Activated B cell treated with CpG ODN at 0.5 μM for 24 hours (primary cell): ENCODE results near the gene LRCH2. TPM values are rescaled to one million over a fixed set of nuclear protein-coding genes. Genes with fewer than 3 reads are reported as not detected.

ENCODE experiments used
- ATAC-seq: fragments of 200-7000 bp; cut with Tn5 transposase; one replicate; pipeline ENCODE4 v1.10.0; 2021; ENCODE audit warnings: low read depth, mild to moderate bottlenecking, moderate library complexity
- CTCF ChIA-PET: fragments of 350-600 bp; sonication (Branson Sonifier 250); formaldehyde crosslinking; loops from one replicate; lab custom pipeline; 2021; ENCODE audit warnings: antibody characterized with exemption; lab: Charles Lee
- POLR2A ChIA-PET: fragments of 350-600 bp; sonication (Branson Sonifier 250); formaldehyde crosslinking; loops from one replicate; lab custom pipeline; 2021; ENCODE audit warnings: antibody characterized with exemption; lab: Charles Lee
- DNase-seq: peaks from one replicate; pipeline ENCODE4 v3.0.0; 2022
- H3K27ac Mint-ChIP-seq: one replicate; pipeline ENCODE4 v1.8.0; 2020; ENCODE audit warnings: mixed read lengths
- H3K27me3 Mint-ChIP-seq: one replicate; pipeline ENCODE4 v1.8.0; 2021; ENCODE audit warnings: mixed read lengths
- H3K36me3 Mint-ChIP-seq: one replicate; pipeline ENCODE4 v1.8.0; 2021; ENCODE audit warnings: low read depth, mixed read lengths
- H3K4me1 Mint-ChIP-seq: one replicate; pipeline ENCODE4 v1.8.0; 2021; ENCODE audit warnings: mixed read lengths
- H3K4me3 Mint-ChIP-seq: one replicate; pipeline ENCODE4 v1.8.0; 2020; ENCODE audit warnings: mild to moderate bottlenecking, mixed read lengths
- H3K9me3 Mint-ChIP-seq: one replicate; pipeline ENCODE4 v1.8.0; 2020; ENCODE audit warnings: mixed read lengths
- CTCF ChIP-seq: fragments of 200-600 bp; IDR thresholded peaks from one replicate; pipeline ENCODE4 v1.8.0; 2022; ENCODE audit warnings: antibody characterized with exemption, mild to moderate bottlenecking
- intact Hi-C: fragments of 100-400 bp; cut with micrococcal nuclease; formaldehyde crosslinking; loops from one replicate; pipeline ENCODE4 v1.15.1; 2024
- total RNA-seq: library from RNA; stranded (reverse); gene quantifications from 2 replicates; pipeline ENCODE4 v1.2.3, GENCODE V29; 2022

Gene LRCH2
- total RNA-seq, result not detected in 2 replicates

DNA sequence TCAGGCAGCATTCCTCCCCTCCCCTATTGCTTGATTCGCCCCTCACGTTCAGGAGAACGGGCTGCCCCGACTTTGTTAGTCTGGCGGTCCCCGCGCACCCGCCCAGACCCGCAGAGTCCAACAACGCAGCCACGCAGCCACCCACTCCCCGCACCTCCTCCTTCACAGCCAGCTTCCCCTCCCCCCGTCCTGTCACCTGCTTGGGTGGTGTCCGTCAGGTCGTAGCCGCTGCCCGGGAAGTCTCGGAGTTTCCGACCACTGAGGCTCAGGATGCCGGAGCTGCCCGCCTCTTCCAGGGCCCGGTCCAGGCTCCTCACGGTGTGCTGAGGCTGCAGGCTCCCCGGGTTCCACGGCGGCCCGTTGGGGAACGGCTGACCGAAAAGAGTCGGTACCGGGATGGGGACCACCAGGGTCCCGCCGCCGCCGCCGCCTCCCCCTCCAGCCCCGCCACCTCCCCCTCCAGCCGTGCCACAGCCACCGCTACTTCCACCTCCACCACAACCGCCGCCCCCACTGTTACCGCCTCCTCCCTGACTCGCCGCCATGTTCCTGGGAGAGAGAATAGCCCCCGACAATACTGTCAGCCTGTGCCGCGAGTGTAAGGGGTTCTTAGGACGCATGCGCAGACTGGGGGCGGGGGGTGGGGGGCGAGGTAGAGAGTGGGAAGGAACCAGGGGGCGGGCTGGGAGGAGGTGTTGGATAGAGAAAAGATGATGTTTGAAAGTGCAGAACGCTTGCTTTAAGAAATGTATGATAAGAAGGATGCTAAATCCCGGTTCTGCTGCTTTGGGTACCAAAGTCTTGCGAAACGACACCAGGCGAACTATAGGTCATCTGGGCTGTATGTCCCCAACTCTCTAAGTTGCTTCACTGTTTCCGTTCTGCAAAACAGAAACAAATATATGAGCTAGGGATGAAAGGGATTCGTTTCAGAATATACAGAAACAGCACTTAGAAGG lies at the start of gene LRCH2:
TSS of gene LRCH2 (minus strand) at position 600 of the 959 bp plus-strand sequence. CDS start at position 545, 55 bp downstream.
- Mint-ChIP-seq H3K4me1 (peaks cover 6% of the 10 kb centered on the region), H3K27me3 (peaks cover 7% of the 10 kb centered on the region), H3K27ac (no peak within 1 kb of the TSS), H3K9me3 (no peaks in the 10 kb centered on the region), H3K4me3 (no peak within 1 kb of the TSS), H3K36me3 (no peaks in the 10 kb centered on the region)
- DNase-seq (no peak), ATAC-seq (no peak)
- intact Hi-C loops, result no loop called here
- ChIA-PET POLR2A (no interaction called here), CTCF (no interaction called here)
- TF ChIP-seq CTCF, result no peak

GRCh38 chrX:115269051-115269683 lies 35.3 kb upstream of the LRCH2 start:
- Mint-ChIP-seq H3K4me1 (no peaks in the 10 kb centered on the region), H3K27ac (no peak overlapping the region), H3K36me3 (no peaks in the 10 kb centered on the region), H3K4me3 (no peak overlapping the region), H3K9me3 (no peaks in the 10 kb centered on the region), H3K27me3 (no peaks in the 10 kb centered on the region)
- POLR2A ChIA-PET, result no interaction called here
- DNase-seq, result no peak
- CTCF ChIA-PET, result no interaction called here
- no peak for TF ChIP-seq CTCF
- intact Hi-C loops, result no loop called here
- ATAC-seq, result no peak

DNA sequence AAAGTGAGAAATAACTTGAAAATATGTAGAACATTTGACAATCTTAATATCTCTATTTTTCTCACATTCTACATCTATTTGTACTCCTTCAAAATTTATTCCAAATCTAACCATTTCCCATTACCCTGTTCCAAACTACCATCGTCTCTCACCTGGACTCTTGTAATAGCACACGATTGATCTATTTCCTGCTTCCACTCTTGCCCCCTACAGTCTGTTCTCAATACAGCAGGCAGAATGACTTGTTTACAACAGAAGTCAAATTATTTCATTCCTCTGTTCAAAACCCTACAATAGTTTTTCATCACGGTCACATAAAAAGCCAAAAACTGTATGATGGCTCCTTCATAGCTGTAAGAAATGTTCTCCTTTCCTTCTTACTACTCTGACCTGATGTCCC lies 34.5 kb upstream of the LRCH2 start:
- CTCF ChIA-PET, result no interaction called here
- no peaks in the 10 kb centered on the region for H3K9me3 Mint-ChIP-seq
- ATAC-seq (no peak), DNase-seq (no peak)
- H3K36me3 Mint-ChIP-seq, result no peaks in the 10 kb centered on the region
- intact Hi-C loops, result no loop called here
- H3K4me1 Mint-ChIP-seq, result no peaks in the 10 kb centered on the region
- no peak for TF ChIP-seq CTCF
- no peak overlapping the region for H3K4me3 Mint-ChIP-seq
- H3K27me3 Mint-ChIP-seq, result no peaks in the 10 kb centered on the region
- H3K27ac Mint-ChIP-seq, result no peak overlapping the region
- POLR2A ChIA-PET, result no interaction called here

DNA sequence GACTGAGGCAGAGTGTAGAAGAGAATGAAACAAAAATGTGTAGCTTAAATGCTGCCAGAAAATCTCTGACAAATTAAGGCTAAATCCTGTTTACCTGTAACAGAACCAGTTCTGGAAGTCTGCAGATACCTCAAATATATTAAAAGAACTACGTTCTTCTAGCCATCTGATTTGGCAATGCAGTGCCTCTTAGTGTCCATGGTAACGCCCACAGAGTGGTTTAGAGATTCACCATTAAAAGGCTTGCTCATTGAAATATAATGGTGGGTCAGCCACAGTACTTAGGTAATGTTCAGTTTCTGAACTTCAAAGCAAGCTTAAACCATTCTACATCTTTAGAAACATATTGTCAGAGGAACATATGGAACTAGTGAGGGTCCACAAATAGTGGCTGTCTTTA lies 32.4 kb upstream of the LRCH2 start:
- Mint-ChIP-seq H3K27ac (no peak overlapping the region), H3K27me3 (no peaks in the 10 kb centered on the region), H3K4me3 (no peak overlapping the region), H3K36me3 (no peaks in the 10 kb centered on the region), H3K9me3 (no peaks in the 10 kb centered on the region), H3K4me1 (no peaks in the 10 kb centered on the region)
- DNase-seq (no peak), ATAC-seq (no peak)
- intact Hi-C loops, result no loop called here
- POLR2A ChIA-PET, result no interaction called here
- no peak for TF ChIP-seq CTCF
- CTCF ChIA-PET, result no interaction called here

- ChIA-PET POLR2A (no interaction called here), CTCF (no interaction called here)
- Mint-ChIP-seq H3K4me3 (no peak overlapping the region), H3K36me3 (no peaks in the 10 kb centered on the region), H3K4me1 (no peaks in the 10 kb centered on the region), H3K9me3 (no peaks in the 10 kb centered on the region), H3K27ac (no peak overlapping the region), H3K27me3 (no peaks in the 10 kb centered on the region)
- DNase-seq, result no peak
- intact Hi-C loops, result no loop called here
- TF ChIP-seq CTCF, result no peak
- ATAC-seq, result no peak
Observed at GRCh38 chrX:115264009-115264408, 30.1 kb upstream of the LRCH2 start.
